ENCODE measurements around the gene EIF4H. TPM values are rescaled to one million over a fixed set of nuclear protein-coding genes. Genes with fewer than 3 reads are reported as not detected.

Gene EIF4H
- total RNA-seq, 4 donors from 2014 or later: 212 to 351 (median 309) TPM

GRCh38 chr7:74236284-74236683, 62.1 kb downstream of the EIF4H start:
- intact Hi-C loops (cut with DNase I): no loop called here
- Histone ChIP-seq H3K36me3 (peaks cover 55 to 99% (median 94%) of the 10 kb centered on the region in 4 donors), H3K4me3 (no peak overlapping the region), H3K9me3 (no peaks in the 10 kb centered on the region), H3K27me3 (no peaks in the 10 kb centered on the region), H3K4me1 (no peaks in the 10 kb centered on the region), H3K27ac (replicated peaks in 1 of 4) (no peak overlapping the region)
- 88% methylated on average over 3 of the region's 3 CpGs for WGBS
- TF ChIP-seq EP300 (IDR thresholded peaks at IDR 0.05) (no peak), POLR2AphosphoS5 (IDR thresholded peaks at IDR 0.05) (no peak), POLR2A (IDR thresholded peaks at IDR 0.05; ENCODE audit: low read depth) (no peak), CTCF (IDR thresholded peaks at IDR 0.05) (no peak)
- DNase-seq (ENCODE audit: extremely low spot score): no peak

GRCh38 chr7:74240482-74240881, 66.3 kb downstream of the EIF4H start:
- no peaks in the 10 kb centered on the region for H3K9me3 ChIP-seq
- TF ChIP-seq POLR2AphosphoS5 (IDR thresholded peaks at IDR 0.05) (no peak), POLR2A (IDR thresholded peaks at IDR 0.05; ENCODE audit: low read depth) (no peak), EP300 (IDR thresholded peaks at IDR 0.05) (no peak)
- DNase-seq (ENCODE audit: extremely low spot score): no peak
- H3K4me3 ChIP-seq: no peak overlapping the region
- intact Hi-C loops (cut with DNase I): no loop called here
- peaks cover 52 to 100% (median 95%) of the 10 kb centered on the region in 4 donors for H3K36me3 ChIP-seq
- 91% methylated on average over 4 of the region's 4 CpGs for WGBS
- H3K4me1 ChIP-seq: no peaks in the 10 kb centered on the region
- H3K27ac ChIP-seq (replicated peaks in 1 of 4): no peak overlapping the region
- no peaks in the 10 kb centered on the region for H3K27me3 ChIP-seq

- intact Hi-C loops (cut with DNase I): no loop called here
- peaks cover 40 to 100% (median 86%) of the 10 kb centered on the region in 4 donors for H3K36me3 ChIP-seq
- TF ChIP-seq POLR2A (IDR thresholded peaks at IDR 0.05; ENCODE audit: low read depth) (no peak), CTCF (IDR thresholded peaks at IDR 0.05) (no peak), EP300 (IDR thresholded peaks at IDR 0.05) (no peak), POLR2AphosphoS5 (IDR thresholded peaks at IDR 0.05) (no peak)
- no peaks in the 10 kb centered on the region for H3K27me3 ChIP-seq
- H3K27ac ChIP-seq (replicated peaks in 1 of 4): no peak overlapping the region
- H3K4me3 ChIP-seq: no peak overlapping the region
- no peaks in the 10 kb centered on the region for H3K9me3 ChIP-seq
- DNase-seq (ENCODE audit: extremely low spot score): no peak
- 79% methylated on average over 6 of the region's 6 CpGs for WGBS
- no peaks in the 10 kb centered on the region for H3K4me1 ChIP-seq
Measured at GRCh38 chr7:74242122-74242443, 67.9 kb downstream of the EIF4H start.

GRCh38 chr7:74246497-74246896, 72.3 kb downstream of the EIF4H start:
- no peak for DNase-seq (ENCODE audit: extremely low spot score)
- intact Hi-C loops (cut with DNase I): no loop called here
- H3K27ac ChIP-seq (replicated peaks in 1 of 4): no peak overlapping the region
- WGBS: 76% methylated on average over 4 of the region's 4 CpGs
- peaks cover 22 to 100% (median 86%) of the 10 kb centered on the region in 4 donors for H3K36me3 ChIP-seq
- no peaks in the 10 kb centered on the region for H3K9me3 ChIP-seq
- no peak overlapping the region for H3K4me3 ChIP-seq
- TF ChIP-seq EP300 (IDR thresholded peaks at IDR 0.05) (no peak), POLR2AphosphoS5 (IDR thresholded peaks at IDR 0.05) (no peak)
- H3K27me3 ChIP-seq: no peaks in the 10 kb centered on the region
- no peaks in the 10 kb centered on the region for H3K4me1 ChIP-seq

Small RNA genes within 50 kb of the gene (small RNA-seq; reads per million reads assigned to genes)
- 0 to 0.34 (median 0) reads per million in 3 donors for gene MIR590

Other genes starting within 250 kb of the EIF4H start
- 100 to 1,000 TPM; 337 to 646 (median 447) TPM for gene ELN, start 146.2 kb upstream of the EIF4H start, total RNA-seq
- gene LIMK1, start 90.6 kb upstream of the EIF4H start, total RNA-seq: 10 to 100 TPM in 3 of 4 donors, 1 to 10 TPM in 1; 10.0 to 19.3 (median 11.9) TPM
- 10 to 100 TPM in 1 of 4 donors, 1 to 10 TPM in 3; 3.1 to 11.8 (median 5.7) TPM for gene LAT2, start 35.6 kb downstream of the EIF4H start, total RNA-seq
- gene RFC2, start 80.0 kb downstream of the EIF4H start, total RNA-seq: 10 to 100 TPM in 3 of 4 donors, 1 to 10 TPM in 1; 7.5 to 18.7 (median 14.9) TPM
- 10 to 100 TPM; 25.5 to 44.3 (median 37.1) TPM for gene CLIP2, start 115.1 kb downstream of the EIF4H start, total RNA-seq